ENCODE results near the gene HAT1.

GRCh38 chr2:171930385-171930784, 8.1 kb downstream of the HAT1 start:
- TF ChIP-seq, protein P1, sequence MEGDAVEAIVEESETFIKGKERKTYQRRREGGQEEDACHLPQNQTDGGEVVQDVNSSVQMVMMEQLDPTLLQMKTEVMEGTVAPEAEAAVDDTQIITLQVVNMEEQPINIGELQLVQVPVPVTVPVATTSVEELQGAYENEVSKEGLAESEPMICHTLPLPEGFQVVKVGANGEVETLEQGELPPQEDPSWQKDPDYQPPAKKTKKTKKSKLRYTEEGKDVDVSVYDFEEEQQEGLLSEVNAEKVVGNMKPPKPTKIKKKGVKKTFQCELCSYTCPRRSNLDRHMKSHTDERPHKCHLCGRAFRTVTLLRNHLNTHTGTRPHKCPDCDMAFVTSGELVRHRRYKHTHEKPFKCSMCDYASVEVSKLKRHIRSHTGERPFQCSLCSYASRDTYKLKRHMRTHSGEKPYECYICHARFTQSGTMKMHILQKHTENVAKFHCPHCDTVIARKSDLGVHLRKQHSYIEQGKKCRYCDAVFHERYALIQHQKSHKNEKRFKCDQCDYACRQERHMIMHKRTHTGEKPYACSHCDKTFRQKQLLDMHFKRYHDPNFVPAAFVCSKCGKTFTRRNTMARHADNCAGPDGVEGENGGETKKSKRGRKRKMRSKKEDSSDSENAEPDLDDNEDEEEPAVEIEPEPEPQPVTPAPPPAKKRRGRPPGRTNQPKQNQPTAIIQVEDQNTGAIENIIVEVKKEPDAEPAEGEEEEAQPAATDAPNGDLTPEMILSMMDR (IDR thresholded peaks at IDR 0.05) = no peak
- no peak for TF ChIP-seq POLR2A (IDR thresholded peaks at IDR 0.05)
